ENCODE data around the gene SGCD. TPM values are rescaled to one million over a fixed set of nuclear protein-coding genes. Genes with fewer than 3 reads are reported as not detected.

Gene SGCD
- total RNA-seq, 2 experiments from 2014 or later: not detected

DNA sequence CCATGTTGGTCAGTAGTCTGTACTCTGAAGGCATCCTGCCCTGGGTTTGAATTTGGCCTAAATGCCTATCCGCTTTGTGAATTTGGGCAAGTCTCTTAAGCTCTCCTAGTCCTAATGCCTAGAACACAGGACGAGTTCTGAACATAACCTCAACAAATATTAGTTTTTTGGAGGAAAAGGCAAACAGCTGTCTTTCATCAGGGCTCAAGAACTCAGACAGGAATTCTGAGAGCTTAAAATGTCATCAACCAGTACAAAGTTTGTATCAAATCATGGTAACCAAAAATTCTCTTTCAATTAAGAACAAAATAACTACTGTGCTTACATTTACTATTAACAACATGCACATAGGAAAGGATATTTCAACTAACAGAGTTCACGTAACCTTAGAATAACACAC, 340.7 kb downstream of the SGCD start:
- no peak overlapping the region for H3K4me3 ChIP-seq (ENCODE audit: low read depth, low read length, poor library complexity, severe bottlenecking)
- ChIA-PET POLR2A (interaction anchor here (1.0 to 1.6 kb wide), 5 partner anchors 12 to 213 kb away, joined by 3 to 4 read pairs (median 3); no protein-coding TSS in a partner anchor), CTCF (ENCODE audit: unreplicated experiment) (no interaction called here)
- no TSS peak for BruUV-seq (replicated peaks)
- no peaks in the 10 kb centered on the region for H4K20me1 ChIP-seq (ENCODE audit: insufficient read depth, low read length)
- no peaks in the 10 kb centered on the region for H3K4me1 ChIP-seq (ENCODE audit: insufficient read depth, low read length, poor library complexity, severe bottlenecking)
- H2AFZ ChIP-seq (ENCODE audit: low read length): no peak overlapping the region
- H3K79me2 ChIP-seq (ENCODE audit: insufficient read depth, low read depth, low read length): no peaks in the 10 kb centered on the region
- no peak for DNase-seq (ENCODE audit: low spot score)
- no peaks in the 10 kb centered on the region for H3K36me3 ChIP-seq (ENCODE audit: insufficient read depth, low read length)
- no peak overlapping the region for H3K4me2 ChIP-seq (ENCODE audit: low read length)
- TF ChIP-seq, protein P1, sequence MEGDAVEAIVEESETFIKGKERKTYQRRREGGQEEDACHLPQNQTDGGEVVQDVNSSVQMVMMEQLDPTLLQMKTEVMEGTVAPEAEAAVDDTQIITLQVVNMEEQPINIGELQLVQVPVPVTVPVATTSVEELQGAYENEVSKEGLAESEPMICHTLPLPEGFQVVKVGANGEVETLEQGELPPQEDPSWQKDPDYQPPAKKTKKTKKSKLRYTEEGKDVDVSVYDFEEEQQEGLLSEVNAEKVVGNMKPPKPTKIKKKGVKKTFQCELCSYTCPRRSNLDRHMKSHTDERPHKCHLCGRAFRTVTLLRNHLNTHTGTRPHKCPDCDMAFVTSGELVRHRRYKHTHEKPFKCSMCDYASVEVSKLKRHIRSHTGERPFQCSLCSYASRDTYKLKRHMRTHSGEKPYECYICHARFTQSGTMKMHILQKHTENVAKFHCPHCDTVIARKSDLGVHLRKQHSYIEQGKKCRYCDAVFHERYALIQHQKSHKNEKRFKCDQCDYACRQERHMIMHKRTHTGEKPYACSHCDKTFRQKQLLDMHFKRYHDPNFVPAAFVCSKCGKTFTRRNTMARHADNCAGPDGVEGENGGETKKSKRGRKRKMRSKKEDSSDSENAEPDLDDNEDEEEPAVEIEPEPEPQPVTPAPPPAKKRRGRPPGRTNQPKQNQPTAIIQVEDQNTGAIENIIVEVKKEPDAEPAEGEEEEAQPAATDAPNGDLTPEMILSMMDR (conservative IDR thresholded peaks at IDR 0.05; ENCODE audit: low read length): no peak
- TF ChIP-seq EZH2phosphoT487 (IDR thresholded peaks at IDR 0.05; ENCODE audit: borderline replicate concordance, low read depth, low read length): no peak
- no peaks in the 10 kb centered on the region for H3K9me2 ChIP-seq (ENCODE audit: insufficient read depth, low read length)
- no peak overlapping the region for H3K27ac ChIP-seq (ENCODE audit: low read depth, low read length, poor library complexity, severe bottlenecking)
- no peaks in the 10 kb centered on the region for H3K9me3 ChIP-seq (ENCODE audit: low read length)
- intact Hi-C loops (cut with micrococcal nuclease; ENCODE audit: unreplicated experiment): no loop called here

DNA sequence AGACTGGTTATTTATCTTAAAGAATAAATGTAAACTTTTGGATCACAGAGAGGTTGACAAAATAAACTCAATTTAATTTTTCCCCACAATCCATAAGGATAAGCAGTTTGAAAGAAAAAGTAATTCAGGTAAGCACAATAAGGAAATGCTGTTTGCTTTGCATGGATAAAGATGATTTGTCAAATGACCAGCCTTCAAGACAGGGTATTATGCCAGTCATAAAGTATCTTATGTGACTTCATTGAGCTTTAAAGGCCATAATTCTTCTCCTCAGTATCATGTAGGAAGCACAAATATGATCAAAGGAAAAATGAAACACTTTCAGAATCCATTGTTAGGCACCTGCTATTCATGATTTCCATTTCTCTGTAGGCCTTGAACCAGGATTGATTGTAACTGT, 342.5 kb downstream of the SGCD start:
- no peak for TF ChIP-seq EZH2phosphoT487 (IDR thresholded peaks at IDR 0.05; ENCODE audit: borderline replicate concordance, low read depth, low read length)
- TF ChIP-seq, protein P1 (conservative IDR thresholded peaks at IDR 0.05; ENCODE audit: low read length): no peak
- Histone ChIP-seq H3K79me2 (ENCODE audit: insufficient read depth, low read depth, low read length) (no peaks in the 10 kb centered on the region), H3K36me3 (ENCODE audit: insufficient read depth, low read length) (no peaks in the 10 kb centered on the region), H3K4me1 (ENCODE audit: insufficient read depth, low read length, poor library complexity, severe bottlenecking) (no peaks in the 10 kb centered on the region), H2AFZ (ENCODE audit: low read length) (no peak overlapping the region), H3K4me3 (ENCODE audit: low read depth, low read length, poor library complexity, severe bottlenecking) (no peak overlapping the region), H3K4me2 (ENCODE audit: low read length) (no peak overlapping the region), H3K9me3 (ENCODE audit: low read length) (no peaks in the 10 kb centered on the region), H4K20me1 (ENCODE audit: insufficient read depth, low read length) (no peaks in the 10 kb centered on the region), H3K9me2 (ENCODE audit: insufficient read depth, low read length) (no peaks in the 10 kb centered on the region), H3K27ac (ENCODE audit: low read depth, low read length, poor library complexity, severe bottlenecking) (no peak overlapping the region)
- BruUV-seq (replicated peaks): no TSS peak
- CTCF ChIA-PET (ENCODE audit: unreplicated experiment): no interaction called here
- intact Hi-C loops (cut with micrococcal nuclease; ENCODE audit: unreplicated experiment): no loop called here
- POLR2A ChIA-PET: no interaction called here
- no peak for DNase-seq (ENCODE audit: low spot score)

DNA sequence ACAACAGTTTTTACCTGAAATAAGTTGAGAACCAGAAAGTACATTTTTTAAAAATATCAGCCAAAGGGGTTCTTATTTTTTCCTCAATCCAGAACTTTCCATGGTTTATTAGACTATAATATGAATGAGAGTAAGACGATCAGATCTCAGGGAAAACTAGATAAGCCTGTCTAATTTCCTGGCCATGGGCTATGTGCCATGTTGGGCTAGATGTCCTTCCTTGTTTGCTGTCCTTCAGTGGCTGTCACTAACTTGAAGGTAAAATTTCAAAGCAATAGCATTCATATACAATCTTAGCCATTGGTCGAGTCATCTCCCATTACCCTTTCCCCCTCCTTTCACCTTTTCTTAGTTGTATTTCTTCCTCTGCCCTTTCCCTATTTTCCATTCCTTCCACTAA, 343.7 kb downstream of the SGCD start:
- H3K4me2 ChIP-seq (ENCODE audit: low read length): no peak overlapping the region
- DNase-seq (ENCODE audit: low spot score): no peak
- TF ChIP-seq, protein P1 (conservative IDR thresholded peaks at IDR 0.05; ENCODE audit: low read length): no peak
- no peak for TF ChIP-seq EZH2phosphoT487 (IDR thresholded peaks at IDR 0.05; ENCODE audit: borderline replicate concordance, low read depth, low read length)
- H3K36me3 ChIP-seq (ENCODE audit: insufficient read depth, low read length): no peaks in the 10 kb centered on the region
- H4K20me1 ChIP-seq (ENCODE audit: insufficient read depth, low read length): no peaks in the 10 kb centered on the region
- CTCF ChIA-PET (ENCODE audit: unreplicated experiment): no interaction called here
- intact Hi-C loops (cut with micrococcal nuclease; ENCODE audit: unreplicated experiment): loop anchor here (5.0 to 10.0 kb wide), 4 partner anchors 152 to 462 kb away; no protein-coding TSS in a partner anchor
- no peak overlapping the region for H3K27ac ChIP-seq (ENCODE audit: low read depth, low read length, poor library complexity, severe bottlenecking)
- H3K4me3 ChIP-seq (ENCODE audit: low read depth, low read length, poor library complexity, severe bottlenecking): no peak overlapping the region
- no peaks in the 10 kb centered on the region for H3K9me2 ChIP-seq (ENCODE audit: insufficient read depth, low read length)
- no peaks in the 10 kb centered on the region for H3K9me3 ChIP-seq (ENCODE audit: low read length)
- H3K4me1 ChIP-seq (ENCODE audit: insufficient read depth, low read length, poor library complexity, severe bottlenecking): no peaks in the 10 kb centered on the region
- no peak overlapping the region for H2AFZ ChIP-seq (ENCODE audit: low read length)
- POLR2A ChIA-PET: interaction anchor here (0.7 kb wide), 1 partner anchor 42 kb away, joined by 3 read pairs; no protein-coding TSS in a partner anchor
- no peaks in the 10 kb centered on the region for H3K79me2 ChIP-seq (ENCODE audit: insufficient read depth, low read depth, low read length)
- BruUV-seq (replicated peaks): no TSS peak

Measured in OCI-LY7 (cell line).